ENCODE measurements around the gene GUCY2F. TPM values are rescaled to one million over a fixed set of nuclear protein-coding genes. Genes with fewer than 3 reads are reported as not detected.

Gene GUCY2F
- total and polyA plus RNA-seq, 2 donors (not counting 3 experiments of a cell fraction or from before 2014, with no cell fraction given), result 0.01 TPM; not detected in 1

DNA sequence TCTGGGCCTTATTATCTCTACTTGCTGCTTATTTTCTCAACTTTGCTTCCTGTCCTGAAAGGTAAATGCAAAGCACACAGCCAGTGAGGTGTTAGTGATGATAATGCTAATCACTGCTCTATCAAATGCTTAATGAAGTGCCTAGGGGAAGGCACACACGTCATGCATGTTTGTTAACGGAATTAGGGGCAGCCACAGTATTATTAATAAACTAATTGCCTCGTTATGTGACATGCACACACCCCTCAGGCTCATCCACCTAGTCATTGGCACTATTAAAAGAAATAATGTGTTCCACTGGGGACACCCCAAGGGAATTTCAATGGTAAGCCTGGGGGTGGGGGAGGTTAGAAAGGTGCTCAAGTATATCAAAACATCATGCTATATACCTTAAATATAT is 125.2 kb downstream of the GUCY2F start:
- Histone ChIP-seq H3K4me2 (ENCODE audit: insufficient read depth, low read length) (no peak overlapping the region), H3K4me3 (replicated peaks in 1 of 3; ENCODE audit: insufficient read depth in 1 of 3, low read depth in 1 of 3, low read length in 3 of 3) (no peak overlapping the region), H3K79me2 (ENCODE audit: control insufficient read depth, insufficient read depth, low read length) (no peaks in the 10 kb centered on the region), H3K9me3 (replicated peaks; ENCODE audit: control insufficient read depth, insufficient read depth, low read length) (no peaks in the 10 kb centered on the region), H3K9me1 (replicated peaks; ENCODE audit: control insufficient read depth, extremely low read depth, insufficient read depth, low read length) (no peaks in the 10 kb centered on the region), H3K9ac (replicated peaks; ENCODE audit: extremely low read depth, insufficient read depth, low read length) (no peak overlapping the region), H3K27ac (ENCODE audit: insufficient read depth, low read depth, low read length) (no peak overlapping the region), H4K20me1 (replicated peaks; ENCODE audit: control insufficient read depth, extremely low read depth, insufficient read depth, low read length) (no peaks in the 10 kb centered on the region), H3K4me1 (ENCODE audit: control insufficient read depth, extremely low read depth, insufficient read depth, low read length) (no peaks in the 10 kb centered on the region), H2AFZ (ENCODE audit: low read depth, low read length) (no peak overlapping the region), H3K36me3 (ENCODE audit: control insufficient read depth in 2 of 2, extremely low read depth in 1 of 2, insufficient read depth in 2 of 2, low read length in 2 of 2) (no peaks in the 10 kb centered on the region), H3K27me3 (ENCODE audit: control insufficient read depth in 2 of 2, insufficient read depth in 2 of 2, low read length in 2 of 2) (peaks cover 0 to 5% of the 10 kb centered on the region in 2 experiments)
- DNase-seq (ENCODE audit: low read depth, low spot score) (no peak), FAIRE-seq (no peak)
- BruUV-seq (replicated peaks), result no TSS peak
- intact Hi-C loops (cut with micrococcal nuclease), result no loop called here
- TF ChIP-seq, protein P1, sequence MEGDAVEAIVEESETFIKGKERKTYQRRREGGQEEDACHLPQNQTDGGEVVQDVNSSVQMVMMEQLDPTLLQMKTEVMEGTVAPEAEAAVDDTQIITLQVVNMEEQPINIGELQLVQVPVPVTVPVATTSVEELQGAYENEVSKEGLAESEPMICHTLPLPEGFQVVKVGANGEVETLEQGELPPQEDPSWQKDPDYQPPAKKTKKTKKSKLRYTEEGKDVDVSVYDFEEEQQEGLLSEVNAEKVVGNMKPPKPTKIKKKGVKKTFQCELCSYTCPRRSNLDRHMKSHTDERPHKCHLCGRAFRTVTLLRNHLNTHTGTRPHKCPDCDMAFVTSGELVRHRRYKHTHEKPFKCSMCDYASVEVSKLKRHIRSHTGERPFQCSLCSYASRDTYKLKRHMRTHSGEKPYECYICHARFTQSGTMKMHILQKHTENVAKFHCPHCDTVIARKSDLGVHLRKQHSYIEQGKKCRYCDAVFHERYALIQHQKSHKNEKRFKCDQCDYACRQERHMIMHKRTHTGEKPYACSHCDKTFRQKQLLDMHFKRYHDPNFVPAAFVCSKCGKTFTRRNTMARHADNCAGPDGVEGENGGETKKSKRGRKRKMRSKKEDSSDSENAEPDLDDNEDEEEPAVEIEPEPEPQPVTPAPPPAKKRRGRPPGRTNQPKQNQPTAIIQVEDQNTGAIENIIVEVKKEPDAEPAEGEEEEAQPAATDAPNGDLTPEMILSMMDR (IDR thresholded peaks at IDR 0.05; ENCODE audit: extremely low read depth in 1 of 2, insufficient read depth in 1 of 2, low read depth in 1 of 2, low read length in 2 of 2), result no peak
- TF ChIP-seq GATA2 (IDR thresholded peaks at IDR 0.05; ENCODE audit: insufficient read depth, insufficient read length, low read depth, low read length), result no peak
- TF ChIP-seq POLR2A (IDR thresholded peaks at IDR 0.05; ENCODE audit: low read depth, low read length), result no peak
- no peak for TF ChIP-seq EZH2 (IDR thresholded peaks at IDR 0.05; ENCODE audit: borderline replicate concordance, low read depth, low read length, severe bottlenecking)
- TF ChIP-seq POLR2AphosphoS5 (IDR thresholded peaks at IDR 0.05; ENCODE audit: insufficient read depth, low read depth, low read length), result no peak
- TF ChIP-seq, protein P2, sequence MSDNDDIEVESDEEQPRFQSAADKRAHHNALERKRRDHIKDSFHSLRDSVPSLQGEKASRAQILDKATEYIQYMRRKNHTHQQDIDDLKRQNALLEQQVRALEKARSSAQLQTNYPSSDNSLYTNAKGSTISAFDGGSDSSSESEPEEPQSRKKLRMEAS (IDR thresholded peaks at IDR 0.05; ENCODE audit: insufficient read depth, insufficient read length), result no peak
- no peak for TF ChIP-seq MYC (IDR thresholded peaks at IDR 0.05; ENCODE audit: low read depth, low read length)
- no peak for TF ChIP-seq JUN (IDR thresholded peaks at IDR 0.05; ENCODE audit: borderline replicate concordance, insufficient read depth, insufficient read length, low read depth)
- TF ChIP-seq FOS (IDR thresholded peaks at IDR 0.05; ENCODE audit: borderline replicate concordance, insufficient read depth, low read length), result no peak
- dilution Hi-C loops (cut with MboI; ENCODE audit: extremely low pct_ligation_motif_present, low sequenced_read_pairs), result no loop called here
- ChIA-PET CTCF (no interaction called here), POLR2A (no interaction called here)

Measured in endothelial cell of umbilical vein (primary cell).